CD4-positive, alpha-beta T cell treated with Interleukin-6 at 100 ng/mL for 8 hours (primary cell): Measurements from ENCODE around the gene FES.
"Not testable (repeated sequence)": the region's sequence is repeated elsewhere in the genome, so short reads cannot be mapped to it uniquely, and the experiment has no call there.

Experiments
- DNase-seq: peaks from one replicate; pipeline ENCODE4 v3.0.0-alpha.2; 2020; ENCODE audit warnings: mixed read lengths, low spot score

The FES gene

DNA sequence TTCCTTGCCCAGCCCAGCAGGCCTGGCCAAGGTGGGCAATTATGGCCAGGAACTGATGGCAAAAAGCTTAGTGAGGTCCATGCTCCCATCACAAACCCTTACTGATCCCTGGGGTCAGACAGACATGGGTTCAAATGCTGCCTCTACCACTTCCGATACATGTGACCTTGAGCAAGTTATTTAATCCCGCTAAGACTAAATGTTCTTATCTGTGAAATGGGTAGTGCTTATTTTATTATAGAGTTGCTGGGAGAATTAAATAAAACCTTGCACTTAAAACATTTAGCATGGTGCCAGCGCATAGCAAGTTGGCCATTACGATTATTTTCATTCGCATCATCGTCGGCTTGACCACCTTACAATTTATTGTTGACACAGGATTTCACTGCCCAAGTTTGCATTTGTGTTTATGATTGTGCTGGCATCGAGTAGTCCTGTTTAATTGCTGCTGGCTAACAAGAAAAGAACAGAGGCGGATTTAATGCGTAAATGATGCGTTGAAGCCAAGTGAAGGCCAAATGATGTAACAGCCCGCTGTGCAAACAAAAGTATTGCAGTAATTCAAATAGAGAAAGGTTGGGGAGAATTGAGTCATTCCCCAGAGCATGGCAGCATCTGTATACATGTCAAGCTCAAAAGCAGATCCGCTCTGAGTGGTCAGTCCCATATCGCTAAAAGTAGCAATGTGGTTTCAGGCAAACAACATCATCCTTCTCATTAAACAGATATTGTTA lies 23.2 kb upstream of the FES start:
- no peak for DNase-seq

DNA sequence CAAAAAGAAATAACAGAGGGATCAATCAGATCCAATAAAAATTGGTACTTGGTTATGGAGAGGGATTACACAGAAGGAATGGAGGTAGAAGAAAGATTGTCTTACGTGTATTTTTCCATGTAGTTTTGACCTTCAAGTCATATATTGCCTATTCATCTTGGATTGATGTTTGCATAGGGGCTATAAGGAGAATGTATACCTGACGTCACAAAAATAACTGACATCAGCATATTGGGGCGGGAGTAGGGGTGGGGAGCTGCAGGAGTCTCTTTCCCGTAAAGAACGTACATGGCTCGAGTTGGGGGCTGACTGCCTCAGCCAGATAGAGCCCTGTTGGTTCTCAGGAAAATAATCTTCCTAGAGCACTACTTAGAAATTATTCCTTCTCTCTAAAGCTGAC lies 21.8 kb upstream of the FES start:
- no peak for DNase-seq

DNA sequence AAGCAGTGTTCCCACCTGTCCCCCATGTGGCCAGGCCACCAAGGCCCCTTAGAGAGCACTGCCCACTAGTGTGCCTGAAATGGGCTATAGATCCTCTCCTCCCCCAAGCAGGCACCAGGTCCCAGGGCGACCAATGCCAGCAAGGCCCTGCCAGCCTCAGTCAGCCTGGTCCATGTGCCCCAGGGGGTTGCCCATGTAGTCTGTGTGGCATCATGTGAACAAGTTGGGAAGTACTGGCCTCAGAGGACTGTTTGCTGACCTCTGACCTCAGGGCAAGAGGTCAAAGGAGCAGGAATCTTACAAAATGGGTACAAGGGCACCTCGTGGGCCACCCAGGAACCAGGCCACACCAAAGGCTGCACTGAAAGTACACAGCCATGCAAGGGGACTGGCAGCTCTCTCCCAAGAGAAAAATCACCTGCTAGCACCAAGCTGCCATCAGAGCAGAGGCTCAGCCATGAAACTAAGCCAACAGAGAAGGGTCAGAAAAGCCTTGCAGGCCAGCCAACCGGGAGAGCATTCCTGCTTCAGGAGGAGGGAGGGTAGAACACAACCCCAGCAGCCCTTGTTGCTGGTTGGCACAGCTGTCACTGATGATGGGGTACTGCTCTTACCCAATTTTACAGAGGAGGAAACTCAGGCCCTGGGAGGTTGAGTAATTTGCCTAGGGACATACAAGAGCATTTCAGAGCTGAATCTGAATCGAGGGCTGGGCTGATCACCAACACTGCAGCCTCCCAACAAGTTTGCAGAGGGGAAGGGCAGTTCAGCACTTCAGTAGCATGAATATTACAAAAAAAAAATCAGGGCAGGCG lies 21.1 kb upstream of the FES start:
- DNase-seq, result no peak

DNA sequence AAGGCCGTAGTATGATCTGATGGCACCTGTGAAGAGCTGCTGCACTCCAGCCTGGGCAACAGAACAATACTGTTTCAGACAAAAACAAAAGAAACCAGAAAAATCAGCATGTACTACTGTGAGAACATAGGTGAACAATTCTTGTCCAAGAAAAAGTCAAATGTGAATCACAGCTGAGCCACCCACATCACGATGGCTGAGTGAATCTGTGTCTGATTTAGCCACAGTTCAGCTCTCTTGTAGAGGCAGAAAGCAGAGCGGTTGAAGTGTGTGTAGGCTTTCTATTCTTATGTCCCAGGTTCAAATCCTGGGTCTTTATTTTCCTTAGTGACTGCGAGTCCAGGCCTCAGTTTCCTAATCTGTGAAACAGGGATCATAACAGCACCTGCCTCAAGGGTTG lies 20.3 kb upstream of the FES start:
- no peak for DNase-seq

GRCh38 chr15:90864507-90864906 lies 19.8 kb upstream of the FES start:
- DNase-seq, result no peak

DNA sequence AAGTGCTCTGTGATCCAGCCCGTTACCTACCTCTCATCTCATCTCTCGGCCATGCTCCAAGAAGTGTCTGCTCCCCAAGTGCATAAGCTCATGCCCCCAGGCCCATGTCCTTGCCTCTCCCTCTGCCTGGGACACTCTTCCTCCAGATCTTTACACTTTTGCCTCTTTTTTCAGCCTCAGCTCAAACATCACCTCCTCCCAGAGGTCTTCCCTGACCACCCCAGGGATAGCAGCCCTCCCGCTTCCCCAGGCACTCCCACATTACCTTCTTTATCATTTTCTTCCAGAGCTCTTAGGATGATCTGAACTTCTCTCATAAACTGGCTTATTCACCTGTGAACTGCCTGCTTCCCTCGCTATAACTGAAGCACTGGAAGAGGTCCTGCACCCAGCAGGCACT lies 18.6 kb upstream of the FES start:
- DNase-seq, result no peak

DNA sequence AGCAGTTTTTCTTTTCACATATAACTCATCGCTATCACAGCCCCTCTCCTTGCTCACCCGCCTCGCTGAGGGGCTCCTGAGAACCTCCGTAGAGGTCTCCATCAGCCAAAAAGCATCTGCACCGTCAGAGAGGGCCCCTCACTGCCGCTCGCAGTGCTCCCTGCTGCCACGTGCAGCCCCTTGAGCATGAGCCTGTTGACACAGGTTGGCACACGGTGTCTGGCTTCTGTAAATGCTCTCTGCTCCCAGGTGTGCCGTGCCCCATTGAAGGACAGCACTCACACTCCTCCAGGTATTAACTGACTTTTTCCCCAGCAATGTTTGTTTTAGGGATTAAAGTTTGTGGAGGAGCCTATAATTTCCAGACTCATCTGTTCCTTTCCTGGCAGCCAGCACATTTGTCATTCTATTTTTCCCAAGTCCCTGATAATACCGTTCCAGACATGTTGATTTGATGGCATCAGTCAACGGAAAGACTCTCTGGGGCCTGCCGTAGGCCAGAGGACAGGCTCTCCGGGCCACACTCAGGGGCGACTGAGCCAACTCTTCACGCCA lies 18.1 kb upstream of the FES start:
- DNase-seq, result no peak

- DNase-seq, result no peak
Observed at GRCh38 chr15:90866800-90867199, 17.5 kb upstream of the FES start.

- DNase-seq, result no peak
Observed at GRCh38 chr15:90868261-90868689, 16.0 kb upstream of the FES start, which contains the start of gene FURIN. Gene FURIN, plus strand, starts transcription at chr15:90868588. Its CDS starts 7,153 bp downstream, at chr15:90875741.

GRCh38 chr15:90869140-90869541 lies 15.2 kb upstream of the FES start:
- no peak for DNase-seq

- peak; percentile 30 for DNase-seq
Observed at GRCh38 chr15:90869601-90870353, 14.5 kb upstream of the FES start.

DNA sequence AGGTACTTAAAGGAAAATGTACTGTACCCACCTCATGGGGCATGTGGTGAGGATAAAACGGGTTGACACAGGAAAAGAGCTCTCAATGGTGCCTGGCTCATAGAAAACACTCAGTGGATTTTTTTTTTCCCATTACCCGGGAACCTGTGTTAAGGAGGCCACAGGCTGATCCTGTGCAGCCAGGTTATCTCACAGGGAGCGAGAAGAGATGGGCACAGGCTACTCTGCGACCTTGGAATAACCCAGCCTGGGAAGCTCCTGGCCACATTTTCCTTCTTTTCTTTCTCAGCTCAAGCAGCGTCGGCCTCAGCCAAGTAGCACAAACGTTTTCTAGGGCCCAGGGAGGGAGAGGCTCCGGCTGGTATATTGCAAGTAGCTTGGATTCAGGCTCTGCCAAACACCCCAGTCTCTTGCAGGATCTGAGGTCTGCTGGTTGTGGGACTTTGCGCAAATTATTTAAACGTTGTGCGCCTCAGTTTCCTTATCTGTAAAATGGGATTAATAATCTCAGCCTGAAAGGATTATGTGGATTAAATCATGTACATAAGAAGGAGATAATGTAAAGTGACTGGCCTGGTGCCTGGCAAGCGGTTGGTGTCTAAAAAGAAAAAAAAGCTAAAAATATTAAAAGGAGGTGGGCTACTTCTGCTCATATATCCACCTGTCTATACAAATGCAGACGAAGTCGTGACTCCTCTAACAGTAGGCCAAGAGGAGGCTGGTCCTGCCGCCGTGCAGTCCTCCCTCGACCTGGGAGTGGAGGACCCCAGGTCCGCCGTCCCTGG lies 13.8 kb upstream of the FES start:
- no peak for DNase-seq

DNA sequence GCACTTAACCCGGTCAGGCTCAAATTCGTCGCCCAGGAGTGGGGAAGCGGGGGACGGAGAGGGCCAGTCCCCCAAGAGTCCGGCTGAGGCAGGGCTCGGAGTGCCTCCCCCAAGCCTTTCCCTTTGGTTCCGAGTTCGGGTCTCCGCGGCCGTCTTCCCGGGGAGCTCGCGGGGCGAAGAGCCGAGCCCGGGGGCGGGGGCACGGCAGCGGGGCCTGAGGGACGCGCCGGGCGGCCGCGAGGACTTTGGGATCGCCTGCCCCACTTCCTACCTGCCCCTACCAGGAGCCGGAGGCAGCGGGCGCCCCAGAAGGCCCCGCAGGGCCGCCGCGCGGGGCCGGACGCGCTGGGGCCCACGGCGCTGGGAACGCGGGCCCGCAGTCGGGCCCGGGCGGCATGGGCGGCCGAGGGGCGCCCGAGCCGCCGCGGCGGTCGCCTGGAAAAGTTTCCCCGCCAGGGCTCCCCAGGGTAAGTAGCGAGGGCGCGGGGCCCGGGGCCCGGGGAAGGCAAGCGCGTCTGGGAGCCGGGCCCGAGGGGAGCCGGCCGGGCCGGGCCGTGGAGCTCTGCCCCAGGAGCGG lies 13.1 kb upstream of the FES start:
- no peak for DNase-seq

DNA sequence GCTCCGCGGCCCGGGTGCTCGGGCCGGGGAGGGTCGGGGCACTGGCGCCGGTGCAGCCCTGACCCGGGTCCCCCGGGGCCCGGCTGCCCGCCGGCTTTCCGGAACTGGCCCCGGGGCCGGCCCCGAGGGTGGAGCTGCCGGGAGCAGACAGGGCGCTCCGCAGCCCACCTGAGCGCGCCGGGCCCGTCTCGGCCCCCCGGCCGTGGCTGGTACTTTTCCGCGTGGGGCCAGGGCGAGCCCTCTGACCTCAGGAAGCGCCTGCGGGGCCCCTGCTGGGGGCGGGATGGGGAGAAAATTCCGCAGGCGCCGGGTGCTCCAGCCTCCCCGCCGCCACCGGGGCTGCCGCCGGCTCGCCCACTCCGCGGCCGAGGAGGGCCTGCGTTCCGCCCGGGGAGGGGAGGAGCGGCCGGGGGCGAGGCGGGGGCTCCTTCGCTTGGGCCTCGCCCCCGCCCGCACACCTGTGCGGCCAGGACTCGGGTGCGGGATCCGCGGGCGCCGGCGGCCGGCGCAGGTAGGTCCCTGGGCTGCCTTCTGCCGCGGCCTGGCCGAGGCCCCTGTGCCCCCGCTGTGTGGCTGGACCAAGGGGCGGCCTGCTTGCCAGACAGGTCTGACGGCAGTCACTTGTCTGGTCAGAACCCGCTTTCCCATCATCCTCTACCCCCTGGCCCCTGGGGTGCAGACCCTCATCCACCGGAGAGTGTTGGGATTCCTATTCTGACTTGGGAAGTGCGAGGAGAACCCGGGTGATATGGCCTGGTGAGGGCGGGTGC lies 12.4 kb upstream of the FES start:
- no peak for DNase-seq

DNA sequence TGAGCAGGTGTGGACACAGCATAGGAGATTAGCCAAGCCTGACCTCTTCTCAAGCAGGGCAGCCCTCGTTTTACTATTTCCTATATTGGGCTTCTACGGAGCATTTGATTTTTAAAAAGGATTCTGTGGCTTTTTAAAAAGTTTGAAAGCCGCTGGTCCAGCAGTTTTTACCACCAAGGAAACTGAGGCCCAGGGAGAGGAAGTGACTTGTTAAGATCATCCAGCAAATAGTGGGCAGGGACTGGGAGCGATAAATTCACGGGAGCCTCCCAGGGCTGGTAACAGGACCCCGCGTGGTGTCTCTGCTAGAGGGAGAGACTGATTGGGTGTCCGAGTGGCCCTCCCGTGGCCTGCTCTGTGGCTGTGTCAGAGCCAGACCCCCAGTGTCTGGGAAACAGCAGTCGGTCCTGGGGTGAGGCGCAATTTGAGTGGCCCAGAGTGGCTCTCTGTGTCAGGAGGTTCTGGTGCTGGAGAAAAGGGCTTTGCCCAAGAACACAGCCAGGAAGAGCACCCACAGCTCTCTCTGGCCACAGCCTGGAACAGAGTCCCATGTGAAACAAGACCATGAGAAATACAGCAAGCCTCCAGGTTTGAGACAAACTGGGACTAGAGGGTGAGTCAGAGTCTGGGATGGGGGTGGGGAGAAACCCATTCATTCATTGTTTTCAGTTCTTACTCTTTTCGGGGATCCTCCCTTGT lies 11.7 kb upstream of the FES start:
- DNase-seq, result no peak

- DNase-seq, result no peak
Observed at GRCh38 chr15:90873488-90873997, 10.8 kb upstream of the FES start.

DNA sequence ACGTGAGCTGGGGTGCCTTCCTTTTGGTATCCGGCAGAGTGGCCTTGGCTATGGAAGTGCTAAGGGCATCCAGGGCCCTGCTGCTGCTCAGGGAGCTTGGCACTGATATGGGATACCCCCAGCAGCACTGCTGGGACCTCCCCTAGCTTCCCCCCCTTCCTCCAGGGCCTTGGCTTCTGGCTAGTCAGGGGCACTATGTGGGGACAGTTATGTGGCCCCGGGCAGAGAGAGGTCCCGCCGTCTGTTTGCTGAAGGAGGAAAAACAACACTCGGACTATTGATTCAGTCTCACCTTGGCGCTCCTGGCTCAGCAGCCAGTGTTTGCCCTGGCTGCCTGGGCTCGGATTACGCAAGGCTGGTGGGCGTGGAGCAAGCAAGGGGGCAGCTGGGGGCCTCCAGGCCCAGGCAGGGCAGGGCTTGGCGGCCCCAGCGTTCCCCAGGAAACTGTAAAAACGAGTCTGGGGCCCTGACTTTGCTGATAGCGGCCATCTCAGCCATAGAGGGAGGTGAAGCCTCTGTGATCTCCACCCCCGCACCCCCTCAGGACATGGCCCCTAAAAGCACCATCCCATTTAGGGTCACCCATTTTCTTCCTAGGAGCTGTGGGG lies 10.2 kb upstream of the FES start:
- DNase-seq, result no peak

DNA sequence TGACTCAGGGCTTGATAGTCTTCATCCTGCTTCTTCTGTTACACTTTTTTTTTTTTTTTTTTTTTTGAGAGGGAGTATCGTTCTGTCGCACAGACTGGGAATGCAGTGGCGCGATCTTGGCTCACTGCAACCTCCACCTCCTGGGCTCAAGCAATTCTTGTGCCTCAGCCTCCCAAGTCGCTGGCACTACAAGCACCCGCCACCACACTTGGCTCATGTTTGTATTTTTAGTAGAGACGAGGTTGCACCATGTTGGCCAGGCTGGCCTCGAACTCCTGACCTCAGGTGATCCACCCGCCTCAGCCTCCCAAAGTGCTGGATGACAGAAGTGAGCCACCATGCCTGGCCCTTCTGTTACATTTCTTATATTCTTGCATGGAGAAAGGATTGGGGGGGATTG lies 9.3 kb upstream of the FES start:
- not testable (repeated sequence) for DNase-seq

- no peak for DNase-seq
Observed at GRCh38 chr15:90875549-90875981, 8.7 kb upstream of the FES start.
